SK-N-SH (cell line): ENCODE data around the gene POLR3H. TPM values are rescaled to one million over a fixed set of nuclear protein-coding genes. Genes with fewer than 3 reads are reported as not detected.

Experiments used
- CTCF ChIA-PET: fragments of 300-600, 350-600 bp; formaldehyde crosslinking; extraction: SDS; loops from one replicate; lab custom pipeline; 2021; lab: Yijun Ruan, JAX
- POLR2A ChIA-PET: fragments of 350-600 bp; sonication (Branson Sonifier 250); formaldehyde crosslinking; extraction: SDS; loops from one replicate; lab custom pipeline; 2020; ENCODE audit warnings: antibody characterized with exemption, inconsistent platforms; lab: Yijun Ruan, JAX
- DNase-seq: peaks from one replicate; pipeline ENCODE4 v3.0.0; 2012
- H2AFZ ChIP-seq: fragments of 200-600 bp; sonication (generic); 2 replicates; pipeline ENCODE4 v1.8.1; 2016; ENCODE audit warnings: antibody characterized with exemption, mild to moderate bottlenecking, low read depth
- H3F3A ChIP-seq: fragments of 200-600 bp; sonication (generic); replicated peaks from 2 replicates; pipeline ENCODE3; 2016; ENCODE audit warnings: antibody characterized with exemption, mild to moderate bottlenecking; ENCODE audit not compliant: insufficient read depth
- H3K27ac ChIP-seq, 2 experiments: fragments of 200-500 bp in 1 of 2; fragments of 200-600 bp in 1 of 2; sonication (Bioruptor generic) in 1 of 2; sonication (generic), shearing (Covaris generic) in 1 of 2; 2 replicates each; pipeline versions ENCODE4 v1.5.1 to v1.6.1; 2014 to 2016; ENCODE audit warnings: low read depth in 2 of 2, inconsistent platforms in 1 of 2, low read length in 1 of 2, mild to moderate bottlenecking in 1 of 2, mixed read lengths in 1 of 2
- H3K27me3 ChIP-seq: fragments of 200-600 bp; sonication (generic), shearing (Covaris generic); 2 replicates; pipeline ENCODE4 v1.6.1; 2016; ENCODE audit warnings: mixed run types; ENCODE audit not compliant: insufficient read depth
- H3K36me3 ChIP-seq, 2 experiments: fragments of 200-500 bp in 1 of 2; fragments of 200-600 bp in 1 of 2; sonication (Bioruptor generic) in 1 of 2; sonication (generic) in 1 of 2; replicated peaks in 1 of 2; 2 replicates each; pipeline versions ENCODE3 to v1.5.1; 2014 to 2016; ENCODE audit warnings: low read length in 1 of 2, mild to moderate bottlenecking in 1 of 2; ENCODE audit not compliant: insufficient read depth in 2 of 2, control insufficient read depth in 1 of 2
- H3K4me1 ChIP-seq, 2 experiments: fragments of 200-500 bp in 1 of 2; fragments of 200-600 bp in 1 of 2; sonication (Bioruptor generic) in 1 of 2; sonication (generic), shearing (Covaris generic) in 1 of 2; 2 replicates each; pipeline versions ENCODE4 v1.5.1 to v1.6.1; 2014 to 2016; ENCODE audit warnings: low read depth in 1 of 2, low read length in 1 of 2, mixed run types in 1 of 2; ENCODE audit not compliant: insufficient read depth in 2 of 2, control insufficient read depth in 1 of 2
- H3K4me2 ChIP-seq: fragments of 200-600 bp; sonication (generic), shearing (Covaris generic); 2 replicates; pipeline ENCODE4 v1.6.1; 2017; ENCODE audit warnings: mixed run types
- H3K4me3 ChIP-seq, 2 experiments: fragments of 200-500 bp in 1 of 2; fragments of 200-600 bp in 1 of 2; sonication (Bioruptor generic) in 1 of 2; sonication (generic), shearing (Covaris generic) in 1 of 2; 2 replicates each; pipeline versions ENCODE4 v1.5.1 to v1.8.1; 2014 to 2016; ENCODE audit warnings: low read depth in 2 of 2, inconsistent platforms in 1 of 2, low read length in 1 of 2, mild to moderate bottlenecking in 1 of 2, mixed read lengths in 1 of 2, moderate library complexity in 1 of 2
- H3K79me2 ChIP-seq: fragments of 200-600 bp; sonication (generic); 2 replicates; pipeline ENCODE4 v1.8.1; 2017; ENCODE audit warnings: mild to moderate bottlenecking; ENCODE audit not compliant: insufficient read depth
- H3K9ac ChIP-seq: fragments of 200-600 bp; sonication (generic); 2 replicates; pipeline ENCODE4 v1.6.1; 2017; ENCODE audit warnings: mixed run types
- H3K9me2 ChIP-seq: fragments of 200-600 bp; sonication (generic); 2 replicates; pipeline ENCODE4 v1.6.1; 2017; ENCODE audit warnings: mixed run types
- H3K9me3 ChIP-seq: fragments of 200-600 bp; sonication (generic); 2 replicates; pipeline ENCODE4 v1.6.1; 2017; ENCODE audit warnings: mixed run types, mild to moderate bottlenecking, moderate library complexity
- H4K20me1 ChIP-seq: fragments of 200-600 bp; sonication (generic); 2 replicates; pipeline ENCODE4 v1.6.1; 2017; ENCODE audit warnings: mild to moderate bottlenecking, mixed run types; ENCODE audit not compliant: insufficient read depth
- FOSL2 ChIP-seq: IDR thresholded peaks from 2 replicates; pipeline ENCODE4 v1.4.0; 2012; ENCODE audit warnings: low read depth, mild to moderate bottlenecking, moderate library complexity, borderline replicate concordance
- FOXJ3 ChIP-seq: sonication (generic); formaldehyde crosslinking; IDR thresholded peaks from 2 replicates; pipeline ENCODE4 v1.5.1; 2020; ENCODE audit warnings: mild to moderate bottlenecking, missing genetic modification reagents
- GABPA ChIP-seq: IDR thresholded peaks from 2 replicates; pipeline ENCODE4 v1.4.0; 2012; ENCODE audit warnings: low read depth, mild to moderate bottlenecking
- MEF2A ChIP-seq: IDR thresholded peaks from 2 replicates; pipeline ENCODE4 v1.4.0; 2012; ENCODE audit warnings: low read depth, borderline replicate concordance
- MXI1 ChIP-seq: IDR thresholded peaks from 2 replicates; pipeline ENCODE4 v1.6.1; 2012; ENCODE audit warnings: mild to moderate bottlenecking, low read depth, low read length, improper control_type of control experiment
- NRF1 ChIP-seq: IDR thresholded peaks from 2 replicates; pipeline ENCODE4 v1.6.1; 2012; ENCODE audit warnings: low read depth, mild to moderate bottlenecking, low read length
- RAD21 ChIP-seq: IDR thresholded peaks from 2 replicates; pipeline ENCODE4 v1.6.1; 2012; ENCODE audit warnings: mild to moderate bottlenecking, low read length
- RXRA ChIP-seq: IDR thresholded peaks from 2 replicates; pipeline ENCODE4 v1.4.0; 2012; ENCODE audit warnings: low read depth, mild to moderate bottlenecking, borderline replicate concordance
- SMC3 ChIP-seq: IDR thresholded peaks from 2 replicates; pipeline ENCODE4 v1.6.1; 2012; ENCODE audit warnings: low read depth, low read length, improper control_type of control experiment
- TAF1 ChIP-seq: IDR thresholded peaks from 2 replicates; pipeline ENCODE4 v1.6.1; 2012; ENCODE audit warnings: low read depth, mild to moderate bottlenecking, low read length, moderate library complexity, borderline replicate concordance
- YY1 ChIP-seq: IDR thresholded peaks from 2 replicates; pipeline ENCODE4 v1.4.0; 2012; ENCODE audit warnings: low read depth, mild to moderate bottlenecking
- WGBS: methylation state at CpG from one replicate; pipeline ENCODE4 v1.1.6; 2017; ENCODE audit warnings: low lambda C conversion rate; 5-methylcytosine and 5-hydroxymethylcytosine counted together
- polyA plus RNA-seq, 3 experiments: library from polyadenylated mRNA; depleted of rRNA; stranded (reverse); fragments of >200 nt; gene quantifications; 2 replicates each; pipeline ENCODE4 v1.2.3, GENCODE V29; 2012
- TF ChIP-seq, protein P1 (sequence below): fragments of 200-600 bp; sonication (generic); IDR thresholded peaks from 2 replicates; pipeline ENCODE4 v1.6.1; 2017; ENCODE audit warnings: antibody characterized with exemption, mild to moderate bottlenecking, moderate library complexity
- TF ChIP-seq, protein P2 (sequence below): IDR thresholded peaks from 2 replicates; pipeline ENCODE4 v1.6.1; 2012; ENCODE audit warnings: mild to moderate bottlenecking, low read depth, low read length, moderate library complexity
- TF ChIP-seq, protein P3 (sequence below): fragments of 150-350 bp; IDR thresholded peaks from 2 replicates; pipeline ENCODE4 v1.6.1; 2016; ENCODE audit warnings: mild to moderate bottlenecking, low read depth, low read length
- TF ChIP-seq, protein P4 (sequence below): IDR thresholded peaks from 2 replicates; pipeline ENCODE4 v1.4.0; 2012; ENCODE audit warnings: low read depth, borderline replicate concordance

Gene POLR3H
- polyA plus RNA-seq, 1 of the 3 experiments (the other 2 are of a cell fraction): 22.9 TPM

DNA sequence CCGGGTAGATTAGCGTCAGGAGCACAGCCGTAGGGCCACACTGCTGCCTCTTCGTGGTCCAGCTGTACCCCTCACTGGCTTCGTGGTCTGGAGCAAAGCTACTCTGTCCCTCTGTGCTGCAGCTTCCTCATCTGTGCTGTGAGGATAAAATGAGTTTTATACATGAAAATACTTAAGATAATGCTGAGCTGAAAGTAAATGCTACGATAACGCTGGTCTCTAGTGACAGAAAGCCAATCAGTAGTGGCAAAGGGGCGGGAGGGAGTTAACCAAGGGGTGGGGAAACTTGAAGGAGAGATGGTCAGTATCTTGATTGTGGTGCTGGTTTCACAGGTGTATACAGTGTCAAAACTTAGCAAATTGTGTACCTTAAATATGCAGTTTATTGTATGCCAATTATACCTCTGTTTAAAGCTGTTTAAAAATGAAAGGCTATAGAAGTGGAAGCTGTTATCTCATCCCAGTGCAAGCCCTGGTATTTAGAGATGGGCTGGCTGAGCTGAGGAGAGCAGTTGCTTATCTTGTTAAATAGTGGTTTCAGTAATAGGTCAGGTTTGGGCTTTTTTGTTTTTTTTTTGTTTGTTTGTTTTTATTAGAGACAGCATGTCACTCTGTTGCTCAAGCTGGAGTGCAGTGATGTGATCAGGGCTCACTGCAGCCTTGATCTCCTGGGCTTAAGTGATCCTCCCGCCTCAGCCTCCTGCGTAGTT, 38.6 kb downstream of the POLR3H start:
- no peak overlapping the region for H3K4me3 ChIP-seq
- 100% methylated on average over 7 of the region's 10 CpGs for WGBS
- H3K27me3 ChIP-seq: no peaks in the 10 kb centered on the region
- no peaks in the 10 kb centered on the region for H3K9me2 ChIP-seq
- H3K9ac ChIP-seq: no peak overlapping the region
- peaks cover 0 to 4% of the 10 kb centered on the region in 2 experiments for H3K36me3 ChIP-seq
- H3K9me3 ChIP-seq: no peaks in the 10 kb centered on the region
- no peak overlapping the region for H2AFZ ChIP-seq
- no peak overlapping the region for H3K4me2 ChIP-seq
- H4K20me1 ChIP-seq: no peaks in the 10 kb centered on the region
- ChIA-PET CTCF (no interaction called here), POLR2A (no interaction called here)
- H3K27ac ChIP-seq: no peak overlapping the region
- no peak for DNase-seq
- no peaks in the 10 kb centered on the region for H3F3A ChIP-seq
- no peaks in the 10 kb centered on the region for H3K79me2 ChIP-seq
- TF ChIP-seq, protein P1, sequence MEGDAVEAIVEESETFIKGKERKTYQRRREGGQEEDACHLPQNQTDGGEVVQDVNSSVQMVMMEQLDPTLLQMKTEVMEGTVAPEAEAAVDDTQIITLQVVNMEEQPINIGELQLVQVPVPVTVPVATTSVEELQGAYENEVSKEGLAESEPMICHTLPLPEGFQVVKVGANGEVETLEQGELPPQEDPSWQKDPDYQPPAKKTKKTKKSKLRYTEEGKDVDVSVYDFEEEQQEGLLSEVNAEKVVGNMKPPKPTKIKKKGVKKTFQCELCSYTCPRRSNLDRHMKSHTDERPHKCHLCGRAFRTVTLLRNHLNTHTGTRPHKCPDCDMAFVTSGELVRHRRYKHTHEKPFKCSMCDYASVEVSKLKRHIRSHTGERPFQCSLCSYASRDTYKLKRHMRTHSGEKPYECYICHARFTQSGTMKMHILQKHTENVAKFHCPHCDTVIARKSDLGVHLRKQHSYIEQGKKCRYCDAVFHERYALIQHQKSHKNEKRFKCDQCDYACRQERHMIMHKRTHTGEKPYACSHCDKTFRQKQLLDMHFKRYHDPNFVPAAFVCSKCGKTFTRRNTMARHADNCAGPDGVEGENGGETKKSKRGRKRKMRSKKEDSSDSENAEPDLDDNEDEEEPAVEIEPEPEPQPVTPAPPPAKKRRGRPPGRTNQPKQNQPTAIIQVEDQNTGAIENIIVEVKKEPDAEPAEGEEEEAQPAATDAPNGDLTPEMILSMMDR: no peak
- no peaks in the 10 kb centered on the region for H3K4me1 ChIP-seq

DNA sequence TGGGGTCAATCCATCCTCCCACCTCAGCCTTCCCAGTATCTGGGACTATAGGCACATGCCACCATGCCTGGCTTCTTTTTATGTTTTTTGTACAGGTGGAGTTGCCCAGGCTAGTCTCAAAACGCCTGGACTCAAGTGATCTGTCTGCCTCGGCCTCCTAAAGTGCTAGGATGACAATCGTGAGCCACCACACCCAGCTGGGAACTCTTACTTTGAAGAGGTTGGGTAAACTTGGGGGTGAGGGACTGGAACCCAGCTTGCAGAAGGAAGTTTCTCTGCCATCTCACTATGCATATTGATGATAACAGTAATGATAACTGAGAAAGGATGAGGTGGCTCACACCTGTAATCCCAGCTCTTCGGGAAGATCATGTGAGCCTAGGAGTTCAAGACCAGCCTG, 39.5 kb downstream of the POLR3H start:
- TF ChIP-seq RXRA (no peak), RAD21 (no peak), FOXJ3 (CRISPR knock-in tag) (no peak), YY1 (no peak), GABPA (no peak), MEF2A (no peak), NRF1 (no peak), MXI1 (no peak), SMC3 (no peak), TAF1 (no peak), FOSL2 (no peak)
- TF ChIP-seq, protein P2, sequence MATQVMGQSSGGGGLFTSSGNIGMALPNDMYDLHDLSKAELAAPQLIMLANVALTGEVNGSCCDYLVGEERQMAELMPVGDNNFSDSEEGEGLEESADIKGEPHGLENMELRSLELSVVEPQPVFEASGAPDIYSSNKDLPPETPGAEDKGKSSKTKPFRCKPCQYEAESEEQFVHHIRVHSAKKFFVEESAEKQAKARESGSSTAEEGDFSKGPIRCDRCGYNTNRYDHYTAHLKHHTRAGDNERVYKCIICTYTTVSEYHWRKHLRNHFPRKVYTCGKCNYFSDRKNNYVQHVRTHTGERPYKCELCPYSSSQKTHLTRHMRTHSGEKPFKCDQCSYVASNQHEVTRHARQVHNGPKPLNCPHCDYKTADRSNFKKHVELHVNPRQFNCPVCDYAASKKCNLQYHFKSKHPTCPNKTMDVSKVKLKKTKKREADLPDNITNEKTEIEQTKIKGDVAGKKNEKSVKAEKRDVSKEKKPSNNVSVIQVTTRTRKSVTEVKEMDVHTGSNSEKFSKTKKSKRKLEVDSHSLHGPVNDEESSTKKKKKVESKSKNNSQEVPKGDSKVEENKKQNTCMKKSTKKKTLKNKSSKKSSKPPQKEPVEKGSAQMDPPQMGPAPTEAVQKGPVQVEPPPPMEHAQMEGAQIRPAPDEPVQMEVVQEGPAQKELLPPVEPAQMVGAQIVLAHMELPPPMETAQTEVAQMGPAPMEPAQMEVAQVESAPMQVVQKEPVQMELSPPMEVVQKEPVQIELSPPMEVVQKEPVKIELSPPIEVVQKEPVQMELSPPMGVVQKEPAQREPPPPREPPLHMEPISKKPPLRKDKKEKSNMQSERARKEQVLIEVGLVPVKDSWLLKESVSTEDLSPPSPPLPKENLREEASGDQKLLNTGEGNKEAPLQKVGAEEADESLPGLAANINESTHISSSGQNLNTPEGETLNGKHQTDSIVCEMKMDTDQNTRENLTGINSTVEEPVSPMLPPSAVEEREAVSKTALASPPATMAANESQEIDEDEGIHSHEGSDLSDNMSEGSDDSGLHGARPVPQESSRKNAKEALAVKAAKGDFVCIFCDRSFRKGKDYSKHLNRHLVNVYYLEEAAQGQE: no peak
- TF ChIP-seq, protein P3, sequence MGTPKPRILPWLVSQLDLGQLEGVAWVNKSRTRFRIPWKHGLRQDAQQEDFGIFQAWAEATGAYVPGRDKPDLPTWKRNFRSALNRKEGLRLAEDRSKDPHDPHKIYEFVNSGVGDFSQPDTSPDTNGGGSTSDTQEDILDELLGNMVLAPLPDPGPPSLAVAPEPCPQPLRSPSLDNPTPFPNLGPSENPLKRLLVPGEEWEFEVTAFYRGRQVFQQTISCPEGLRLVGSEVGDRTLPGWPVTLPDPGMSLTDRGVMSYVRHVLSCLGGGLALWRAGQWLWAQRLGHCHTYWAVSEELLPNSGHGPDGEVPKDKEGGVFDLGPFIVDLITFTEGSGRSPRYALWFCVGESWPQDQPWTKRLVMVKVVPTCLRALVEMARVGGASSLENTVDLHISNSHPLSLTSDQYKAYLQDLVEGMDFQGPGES: no peak
- TF ChIP-seq, protein P4, sequence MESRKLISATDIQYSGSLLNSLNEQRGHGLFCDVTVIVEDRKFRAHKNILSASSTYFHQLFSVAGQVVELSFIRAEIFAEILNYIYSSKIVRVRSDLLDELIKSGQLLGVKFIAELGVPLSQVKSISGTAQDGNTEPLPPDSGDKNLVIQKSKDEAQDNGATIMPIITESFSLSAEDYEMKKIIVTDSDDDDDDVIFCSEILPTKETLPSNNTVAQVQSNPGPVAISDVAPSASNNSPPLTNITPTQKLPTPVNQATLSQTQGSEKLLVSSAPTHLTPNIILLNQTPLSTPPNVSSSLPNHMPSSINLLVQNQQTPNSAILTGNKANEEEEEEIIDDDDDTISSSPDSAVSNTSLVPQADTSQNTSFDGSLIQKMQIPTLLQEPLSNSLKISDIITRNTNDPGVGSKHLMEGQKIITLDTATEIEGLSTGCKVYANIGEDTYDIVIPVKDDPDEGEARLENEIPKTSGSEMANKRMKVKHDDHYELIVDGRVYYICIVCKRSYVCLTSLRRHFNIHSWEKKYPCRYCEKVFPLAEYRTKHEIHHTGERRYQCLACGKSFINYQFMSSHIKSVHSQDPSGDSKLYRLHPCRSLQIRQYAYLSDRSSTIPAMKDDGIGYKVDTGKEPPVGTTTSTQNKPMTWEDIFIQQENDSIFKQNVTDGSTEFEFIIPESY: no peak
- TF ChIP-seq, protein P1: no peak
- Histone ChIP-seq H3K79me2 (no peaks in the 10 kb centered on the region), H3K4me2 (no peak overlapping the region), H4K20me1 (no peaks in the 10 kb centered on the region), H3K36me3 (peaks cover 0 to 4% of the 10 kb centered on the region in 2 experiments), H3K9me3 (no peaks in the 10 kb centered on the region), H3K9me2 (no peaks in the 10 kb centered on the region), H3K27me3 (no peaks in the 10 kb centered on the region), H3K9ac (no peak overlapping the region), H3F3A (no peaks in the 10 kb centered on the region), H3K4me3 (no peak overlapping the region), H3K27ac (no peak overlapping the region), H3K4me1 (no peaks in the 10 kb centered on the region), H2AFZ (no peak overlapping the region)
- CTCF ChIA-PET: no interaction called here
- POLR2A ChIA-PET: no interaction called here
- DNase-seq: no peak
- WGBS: 96% methylated on average over 4 of the region's 4 CpGs
